GM21619 (cell line): ENCODE results near the gene ZBTB14.

Experiments
- ATAC-seq: cut with Tn5 transposase; IDR thresholded peaks from one replicate; pipeline ENCODE4 v1.9.1; 2021; ENCODE audit not compliant: unreplicated experiment

ZBTB14 gene, protein sequence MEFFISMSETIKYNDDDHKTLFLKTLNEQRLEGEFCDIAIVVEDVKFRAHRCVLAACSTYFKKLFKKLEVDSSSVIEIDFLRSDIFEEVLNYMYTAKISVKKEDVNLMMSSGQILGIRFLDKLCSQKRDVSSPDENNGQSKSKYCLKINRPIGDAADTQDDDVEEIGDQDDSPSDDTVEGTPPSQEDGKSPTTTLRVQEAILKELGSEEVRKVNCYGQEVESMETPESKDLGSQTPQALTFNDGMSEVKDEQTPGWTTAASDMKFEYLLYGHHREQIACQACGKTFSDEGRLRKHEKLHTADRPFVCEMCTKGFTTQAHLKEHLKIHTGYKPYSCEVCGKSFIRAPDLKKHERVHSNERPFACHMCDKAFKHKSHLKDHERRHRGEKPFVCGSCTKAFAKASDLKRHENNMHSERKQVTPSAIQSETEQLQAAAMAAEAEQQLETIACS

DNA sequence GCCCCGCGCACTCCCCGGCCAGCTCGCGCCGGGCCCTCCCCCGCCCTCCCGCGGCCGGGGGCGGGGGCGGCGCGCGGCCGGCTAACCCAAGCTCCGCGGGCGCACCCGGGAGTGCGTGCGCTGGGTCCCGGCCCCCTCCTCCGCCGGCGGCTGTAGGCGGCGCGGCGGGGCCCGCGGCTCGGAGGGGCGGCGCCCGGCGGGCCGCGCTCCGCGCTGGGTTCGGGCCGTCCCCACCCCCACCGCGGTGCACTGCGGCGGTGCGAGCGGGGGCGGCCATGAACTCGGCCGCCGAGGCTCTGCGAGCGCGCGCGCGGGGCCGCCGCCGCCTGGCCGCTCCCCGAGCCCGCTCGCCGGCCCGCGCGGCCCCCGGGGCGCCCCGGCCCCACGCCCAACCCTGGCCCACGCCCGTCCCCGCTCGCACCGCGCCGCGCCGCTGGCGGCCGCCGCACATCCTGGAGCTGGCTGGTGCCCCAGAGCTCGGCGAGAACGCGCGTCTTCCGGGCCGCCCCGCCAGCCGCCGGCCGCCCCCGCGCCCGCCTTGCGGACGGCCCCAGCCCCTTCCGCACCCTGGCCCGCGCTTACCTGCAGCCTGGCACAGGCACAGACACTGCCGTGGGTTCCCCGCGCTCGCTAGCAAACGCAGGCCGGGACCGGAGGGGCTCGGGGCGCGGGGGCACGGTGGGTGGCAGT lies at the start of gene ZBTB14:
Gene ZBTB14 (minus strand): TSS at position 496 of the 690 bp plus-strand sequence. CDS start 2,480 bp downstream, outside the sequence.
- ATAC-seq, result peak; percentile 26

DNA sequence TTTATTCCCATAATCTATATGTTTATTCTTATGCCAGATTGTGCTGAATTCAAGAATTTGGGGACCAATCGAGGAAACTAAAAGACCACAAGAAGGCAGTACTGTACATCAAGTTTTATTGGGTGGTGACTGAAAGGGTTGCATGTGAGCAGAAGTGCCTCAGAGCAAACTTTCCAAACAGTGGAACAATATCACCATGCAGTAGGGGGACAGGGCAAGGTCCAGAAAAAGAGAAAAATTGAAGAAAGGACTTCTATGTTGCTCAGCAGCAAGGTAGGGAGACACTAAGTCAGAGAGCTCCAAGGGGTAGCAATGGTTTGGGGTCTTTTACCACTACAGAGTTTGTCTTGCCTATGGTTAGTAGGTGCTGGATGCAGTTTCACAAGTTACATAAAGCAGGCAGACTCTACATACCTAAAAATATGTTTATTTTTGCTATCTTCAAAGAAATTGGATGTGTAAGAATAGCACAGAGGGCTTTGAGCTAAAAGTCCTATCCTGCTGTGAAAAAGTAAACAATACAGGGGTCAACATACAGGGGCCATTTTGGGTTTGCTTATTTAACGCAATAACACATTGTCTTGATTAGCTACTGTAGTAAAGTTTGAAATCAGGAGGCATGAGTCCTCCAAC lies 43.8 kb upstream of the ZBTB14 start:
- no peak for ATAC-seq

DNA sequence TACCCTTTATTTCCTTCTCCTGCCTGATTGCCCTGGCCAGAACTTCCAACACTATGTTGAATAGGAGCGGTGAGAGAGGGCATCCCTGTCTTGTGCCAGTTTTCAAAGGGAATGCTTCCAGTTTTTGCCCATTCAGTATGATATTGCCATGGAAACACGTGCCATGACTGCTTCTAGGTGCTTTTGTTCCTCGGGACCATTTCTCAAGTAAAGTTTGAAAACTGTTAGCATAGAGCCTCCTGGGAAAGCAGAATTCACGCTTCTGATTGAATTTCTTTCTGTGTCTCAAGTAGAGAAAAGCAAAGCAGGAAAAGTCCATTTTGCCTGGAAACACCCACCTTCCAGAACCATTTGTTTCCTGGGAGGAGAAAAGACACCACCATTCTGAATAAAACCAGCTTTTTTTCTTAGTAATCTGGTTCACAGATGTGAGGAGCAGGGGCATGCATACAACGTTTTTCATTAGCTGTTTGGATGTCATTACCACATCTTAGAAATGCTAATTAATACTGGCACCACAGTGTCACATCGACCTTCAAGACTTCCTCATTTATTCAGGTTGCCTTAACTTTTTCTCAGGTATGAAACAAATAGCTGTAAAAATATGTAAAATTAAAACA lies 39.0 kb upstream of the ZBTB14 start:
- ATAC-seq, result no peak

DNA sequence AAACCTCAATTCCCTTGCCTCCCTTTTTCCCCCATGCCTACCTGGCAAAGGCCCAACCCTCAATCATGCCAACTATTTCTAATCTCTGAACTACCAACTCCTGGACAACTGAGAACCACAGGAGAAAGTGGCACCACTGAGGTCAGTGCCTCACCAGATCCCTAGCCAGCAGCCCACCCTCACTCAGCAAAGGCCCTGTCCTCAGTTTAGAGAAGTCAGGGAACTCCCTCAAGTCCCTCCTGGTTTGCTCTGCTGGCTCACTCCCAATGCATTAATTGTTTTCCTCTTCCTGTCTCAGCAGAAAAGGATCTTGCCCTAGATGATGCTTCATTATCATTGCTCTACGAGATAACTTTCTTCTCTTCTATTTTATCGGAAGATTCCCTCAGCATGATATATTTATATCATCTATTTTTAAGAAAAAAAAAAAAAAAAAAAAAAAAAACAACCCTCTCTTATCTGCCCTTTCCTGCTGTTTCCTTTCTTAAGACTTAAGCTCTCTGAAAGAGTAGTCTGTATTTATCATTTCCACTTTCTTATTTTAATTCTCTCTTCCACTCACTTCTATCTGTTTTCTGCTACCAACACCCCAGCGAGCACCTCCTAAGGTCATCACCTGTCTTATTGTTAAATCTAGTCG lies 22.7 kb upstream of the ZBTB14 start:
- no peak for ATAC-seq

DNA sequence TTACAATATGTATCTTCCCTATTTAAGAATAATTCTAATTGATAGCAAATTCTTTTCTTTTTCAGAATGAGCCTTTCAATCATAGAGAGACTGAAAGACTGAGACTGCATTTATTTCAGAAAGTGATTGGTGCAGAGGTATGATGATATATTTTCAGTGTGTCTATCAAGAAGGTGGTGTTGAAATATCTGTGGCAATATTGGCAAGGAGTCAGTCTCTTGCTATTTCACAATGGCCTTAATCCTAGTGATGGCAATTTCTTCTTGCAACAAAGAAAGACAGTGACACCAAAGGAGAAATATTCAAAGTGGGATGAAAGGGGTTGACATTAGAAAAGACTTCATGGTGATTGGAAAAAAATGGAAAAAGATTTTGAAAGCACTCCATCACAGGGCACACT lies 21.7 kb upstream of the ZBTB14 start:
- no peak for ATAC-seq

DNA sequence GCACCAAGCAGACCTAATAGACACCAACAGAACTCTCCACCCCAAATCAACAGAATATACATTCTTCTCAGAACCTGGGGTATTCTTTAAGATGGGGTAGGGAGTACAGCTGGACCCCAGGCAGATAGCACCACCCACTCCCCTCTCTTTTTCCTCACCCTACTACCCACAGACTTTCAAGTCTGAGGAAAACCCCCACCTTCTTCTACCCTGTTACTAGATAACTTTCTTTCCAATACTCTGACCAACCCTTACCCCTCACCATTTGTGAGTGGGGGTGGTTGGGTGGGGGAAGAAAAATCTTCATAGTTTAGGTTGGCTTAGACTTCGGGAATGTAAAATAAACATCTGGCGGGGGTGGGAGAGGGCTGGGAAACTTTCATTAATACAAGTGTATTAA lies 20.3 kb upstream of the ZBTB14 start:
- no peak for ATAC-seq

DNA sequence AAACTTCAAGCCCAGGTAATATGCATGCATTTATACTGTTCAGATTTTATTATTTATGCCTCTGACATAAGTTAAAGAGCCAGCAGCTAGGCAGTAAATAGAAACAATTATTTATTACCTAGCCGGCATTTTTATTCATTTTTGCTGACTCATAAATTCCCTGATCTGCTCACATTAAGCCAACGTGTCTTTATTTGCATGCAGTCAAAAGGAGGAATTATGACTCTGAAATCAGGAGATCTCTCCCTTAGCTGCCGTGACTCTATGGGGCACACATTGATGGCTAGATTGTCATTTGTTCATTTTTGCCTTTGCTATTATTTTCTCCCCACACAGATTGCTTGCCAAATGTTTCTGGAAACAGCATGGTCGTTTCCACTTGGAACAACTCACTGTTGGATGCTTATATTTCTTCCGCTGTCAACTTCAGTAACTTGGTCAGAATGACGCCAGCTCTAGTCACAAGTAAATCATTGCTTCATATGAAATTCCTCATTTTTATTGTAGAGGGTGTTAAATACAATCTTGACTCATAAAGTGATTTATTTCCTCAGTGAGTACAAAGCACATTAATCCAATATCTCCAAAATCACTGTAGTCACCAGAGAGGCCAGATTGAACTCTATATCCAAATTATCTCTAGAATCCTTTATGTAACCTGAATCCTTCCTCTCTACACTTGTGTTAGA lies 15.9 kb upstream of the ZBTB14 start:
- no peak for ATAC-seq

DNA sequence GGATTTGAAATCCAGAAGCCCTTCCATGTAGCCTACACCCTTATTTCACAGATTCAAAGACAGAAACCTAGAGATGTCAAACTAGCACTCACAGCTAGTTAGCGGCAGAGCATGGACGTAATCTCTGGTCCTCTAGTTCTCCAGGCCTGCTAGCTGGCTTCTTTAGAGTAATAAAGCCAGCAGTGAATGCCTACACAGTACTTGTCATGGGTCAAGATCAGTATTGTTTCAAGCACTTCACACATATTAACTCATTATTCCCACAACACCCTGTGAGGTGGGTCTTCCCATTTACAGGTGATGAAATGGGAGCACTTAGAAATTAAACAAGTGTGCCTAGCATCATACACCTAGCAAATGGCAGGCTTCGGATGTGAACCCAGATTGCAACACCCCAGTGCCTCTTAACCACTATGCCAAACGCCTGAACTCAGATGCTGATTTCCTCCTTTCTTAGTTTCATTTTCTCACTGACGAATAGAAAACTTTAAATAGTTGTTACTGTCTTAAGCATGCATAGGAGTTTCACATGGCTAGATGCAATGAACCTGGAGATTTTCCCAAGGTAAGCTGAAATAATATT lies 14.5 kb upstream of the ZBTB14 start:
- peak; percentile 94 for ATAC-seq

DNA sequence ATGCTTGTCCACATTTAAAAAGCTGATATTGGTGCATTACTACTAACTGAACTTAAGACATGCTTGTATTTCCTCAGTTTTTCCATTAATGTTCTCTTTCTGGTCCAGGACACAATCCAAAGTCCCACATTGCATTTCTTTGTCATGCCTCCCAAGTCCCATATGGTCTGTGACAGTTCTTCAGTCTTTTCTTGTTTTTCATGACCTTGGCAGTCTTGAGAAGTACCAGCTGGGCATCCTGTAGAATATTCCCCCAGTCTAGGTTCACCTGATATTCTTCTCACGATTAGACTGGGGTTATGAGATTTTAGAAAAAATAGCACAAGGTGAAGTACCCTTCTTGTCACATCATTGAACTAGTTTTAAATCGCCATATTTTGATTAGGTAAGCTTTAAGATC lies 10.3 kb upstream of the ZBTB14 start:
- no peak for ATAC-seq

DNA sequence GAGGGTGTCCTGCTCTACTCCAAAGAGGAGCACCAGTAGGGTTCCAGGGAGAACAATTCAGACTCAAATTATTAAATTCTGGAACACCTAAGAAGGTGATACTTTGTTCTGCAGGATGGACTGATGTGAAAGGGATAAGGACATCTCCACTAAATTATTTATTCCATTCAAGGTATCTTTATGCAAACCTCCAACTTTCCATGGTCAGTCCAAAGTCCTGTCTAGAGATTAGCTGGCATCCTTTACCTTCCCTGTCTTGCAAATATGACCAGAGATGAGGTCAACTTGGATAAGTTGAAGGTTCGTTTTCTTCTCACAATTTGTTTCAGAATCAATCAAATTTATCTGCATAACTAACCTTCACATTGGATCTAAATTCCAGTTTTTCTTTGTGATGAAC lies 8.7 kb upstream of the ZBTB14 start:
- no peak for ATAC-seq

DNA sequence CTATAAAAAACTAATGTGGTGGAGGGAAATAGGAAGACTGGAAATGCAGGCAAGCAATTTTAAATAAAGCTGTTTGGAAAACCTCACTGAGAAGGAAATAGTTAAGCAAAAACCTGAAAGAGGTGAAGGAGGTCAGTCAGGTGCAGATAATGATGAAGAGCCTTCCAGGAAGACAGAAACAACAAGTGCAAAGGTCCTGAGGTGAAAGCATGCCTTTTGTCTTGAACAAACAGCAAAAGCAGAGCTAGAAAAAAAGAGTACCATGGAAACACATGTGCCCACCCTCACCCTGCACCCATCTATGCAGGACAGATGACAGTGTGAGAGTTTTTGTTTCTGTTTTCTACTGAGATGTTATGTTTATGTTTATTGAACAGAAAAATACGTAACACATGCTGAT lies 8.1 kb upstream of the ZBTB14 start:
- no peak for ATAC-seq

DNA sequence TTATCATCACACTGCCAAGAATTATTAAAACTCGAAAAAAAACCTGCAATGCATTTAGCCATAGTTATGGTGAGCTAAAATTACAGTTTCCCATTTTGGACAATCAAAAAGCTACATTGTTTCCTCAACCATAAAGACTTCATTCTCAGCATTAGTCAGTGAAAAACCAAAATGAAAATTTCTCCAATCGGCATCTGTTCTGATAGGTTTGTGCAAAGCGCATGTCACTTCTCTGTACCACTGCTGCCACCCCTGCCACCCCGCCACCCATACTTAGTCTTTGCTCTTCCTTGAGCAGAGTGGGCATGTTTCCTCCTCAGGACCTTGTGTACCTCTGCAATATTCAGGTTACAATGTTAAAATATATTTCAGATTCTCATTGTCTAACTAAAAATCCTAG lies 7.1 kb upstream of the ZBTB14 start:
- ATAC-seq, result no peak

DNA sequence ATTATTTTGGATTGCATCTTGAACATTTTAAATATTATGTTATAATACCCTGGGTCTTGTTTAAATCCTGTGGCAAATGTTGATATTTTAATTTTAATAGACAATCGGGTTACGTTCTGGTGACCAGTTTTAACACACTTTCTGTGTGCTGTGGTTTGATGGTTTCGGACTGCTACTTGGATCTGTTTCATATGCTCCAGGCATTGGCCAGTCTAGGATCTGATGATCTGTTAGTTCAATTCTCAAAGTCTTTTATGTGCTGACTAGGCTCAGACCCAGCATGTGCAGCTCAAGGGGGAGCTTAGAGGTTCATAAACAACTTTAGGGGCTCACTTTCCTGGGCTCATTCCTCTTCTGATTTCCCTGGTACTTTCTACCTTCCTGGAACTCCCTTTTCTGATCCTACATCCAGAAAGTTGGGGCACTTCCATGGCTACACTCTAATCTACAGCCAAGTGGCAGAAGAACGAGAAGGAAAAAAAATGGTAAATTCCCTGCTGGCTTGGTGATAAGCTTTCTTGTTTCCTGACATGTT lies 5.0 kb upstream of the ZBTB14 start:
- ATAC-seq, result no peak

DNA sequence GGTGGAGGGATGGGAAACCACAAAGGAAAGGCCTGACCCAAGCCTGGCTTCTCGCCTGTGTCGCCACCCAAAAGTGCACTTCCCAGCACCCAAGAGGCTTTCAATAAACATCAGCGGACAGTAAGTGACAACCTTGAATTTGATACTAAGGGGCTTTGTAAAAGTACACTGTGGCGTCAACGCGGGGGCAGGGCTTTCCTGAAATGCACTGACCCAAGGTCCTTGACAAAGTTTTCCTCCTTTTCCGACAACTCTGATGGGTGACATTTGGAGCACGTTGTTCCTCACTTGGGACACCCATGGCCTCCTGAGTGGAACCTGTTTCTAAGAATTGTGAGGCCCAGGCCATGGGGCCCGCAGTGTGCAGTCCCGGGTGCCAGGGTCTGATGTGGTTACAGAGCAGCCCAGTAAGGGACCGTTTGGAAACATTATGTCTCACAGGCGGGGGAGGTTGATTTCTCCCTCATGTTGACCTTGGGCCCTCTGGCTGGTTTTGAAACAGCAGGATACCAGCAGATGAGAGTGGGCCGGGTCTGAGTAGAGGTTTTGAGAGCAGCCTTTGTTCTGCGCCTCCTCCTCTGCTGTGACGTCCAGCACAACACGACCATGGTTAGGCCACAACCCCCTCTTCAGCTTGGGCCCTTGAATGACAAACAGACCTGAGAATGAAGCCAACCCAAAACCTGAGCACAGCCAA lies 2.8 kb upstream of the ZBTB14 start:
- ATAC-seq, result no peak

DNA sequence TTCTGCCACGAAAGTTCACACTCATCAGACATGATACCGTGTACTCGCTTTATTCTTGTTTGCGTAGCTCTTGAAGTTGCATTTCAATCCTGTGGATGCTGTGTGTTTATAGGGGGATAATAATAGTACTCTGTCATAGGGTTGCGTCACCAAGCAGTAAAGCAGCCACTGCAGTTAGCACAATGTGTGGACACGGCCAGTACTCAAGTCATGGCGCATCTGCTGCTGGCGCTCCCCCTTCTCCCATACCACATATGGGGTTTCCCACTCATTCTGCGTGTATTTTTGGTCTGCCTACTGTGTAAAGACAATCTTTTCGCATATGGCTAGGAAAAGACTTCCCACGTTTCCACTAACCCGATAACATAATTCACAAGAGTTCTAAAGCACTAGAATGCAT lies 2.1 kb upstream of the ZBTB14 start:
- ATAC-seq, result no peak

DNA sequence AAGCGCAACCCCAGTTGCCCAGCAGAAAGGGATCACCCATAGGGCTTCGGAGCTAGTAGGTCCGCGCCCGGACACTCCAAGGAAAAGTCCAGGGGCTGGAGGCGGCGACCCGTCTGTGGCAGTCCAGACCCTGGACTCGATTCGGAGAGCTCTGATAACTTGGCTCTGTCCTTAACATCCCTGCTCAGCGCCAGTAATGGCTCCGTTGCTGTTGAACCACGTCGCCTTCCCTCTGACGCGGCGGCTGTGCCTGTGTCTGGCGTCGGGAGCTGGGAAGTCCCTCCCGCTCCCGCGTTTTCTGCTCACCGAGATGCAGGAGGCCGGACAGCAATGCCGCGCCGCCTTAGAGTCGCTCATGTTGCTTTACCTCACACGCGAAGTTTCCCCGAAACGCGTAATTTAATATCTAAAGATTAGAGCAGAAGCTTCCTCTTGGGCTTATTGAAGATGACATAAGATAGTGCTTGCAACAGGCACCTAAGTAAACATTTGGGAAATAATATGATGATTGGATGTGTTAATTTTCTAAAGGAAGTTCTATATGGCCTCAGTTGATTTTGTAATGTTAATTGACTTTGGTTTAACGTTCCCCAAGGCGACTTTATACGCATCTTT lies 1.3 kb upstream of the ZBTB14 start:
- ATAC-seq, result peak; percentile 19

DNA sequence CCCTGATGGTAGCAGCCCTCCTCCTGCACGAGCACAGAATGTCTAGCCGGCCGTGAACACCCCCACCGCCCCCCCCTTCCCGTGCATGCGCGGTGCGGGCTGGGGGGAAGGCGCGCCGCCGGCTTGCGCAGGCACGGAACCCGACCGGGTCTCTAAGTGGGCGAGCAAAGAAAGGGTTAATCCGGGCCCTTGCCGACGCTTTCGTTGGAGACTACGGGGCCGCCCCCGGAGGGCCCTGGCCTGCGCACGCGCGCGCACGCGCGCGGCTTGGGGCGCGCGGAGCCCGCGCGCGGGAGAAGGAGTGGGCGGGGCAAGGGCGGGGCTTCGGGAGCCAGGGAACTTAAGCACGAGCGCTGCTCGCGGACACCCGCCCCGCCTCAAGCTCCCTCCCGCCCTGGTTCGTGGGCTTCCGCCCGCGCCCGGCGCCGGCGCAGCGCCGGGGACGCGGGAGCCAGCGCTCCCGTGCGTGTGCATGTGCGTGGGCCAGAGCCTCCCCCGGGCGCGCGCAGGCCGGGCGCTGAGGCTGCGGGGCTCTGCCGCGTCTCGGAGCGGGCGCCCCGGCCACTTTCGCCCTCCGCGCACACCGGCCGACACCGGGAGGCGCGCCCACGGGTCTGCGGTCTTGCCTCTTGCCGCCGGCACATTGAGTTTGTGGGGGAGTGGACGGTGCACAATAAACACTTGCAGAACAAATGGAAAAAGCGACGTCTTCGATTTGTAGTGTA lies 617 bp upstream of the ZBTB14 start:
- ATAC-seq, result peak; percentile 60
